GM19395 (cell line): ENCODE data around the gene CEP63.

Experiments used
- ATAC-seq: cut with Tn5 transposase; IDR thresholded peaks from one replicate; pipeline ENCODE4 v1.9.1; 2021; ENCODE audit warnings: mild to moderate bottlenecking, moderate library complexity; ENCODE audit not compliant: unreplicated experiment

Gene CEP63

GRCh38 chr3:134622806-134623365, 137.0 kb downstream of the CEP63 start:
- no peak for ATAC-seq

GRCh38 chr3:134623615-134624245, 137.9 kb downstream of the CEP63 start:
- ATAC-seq, result no peak
